Stimulated activated CD8-positive, alpha-beta memory T cell treated with anti-CD3 and anti-CD28 coated beads, Interleukin-4, amount 100 ng/mL, for 1 hour (primary cell): ENCODE data around the gene SLC22A7.

Experiments used
- DNase-seq, 2 donors: peaks; one replicate each; pipeline ENCODE4 v3.0.0-alpha.2; 2020; ENCODE audit warnings: low read depth in 2 of 2, low spot score in 1 of 2

SLC22A7 gene

GRCh38 chr6:43282636-43283513 is 15.2 kb upstream of the SLC22A7 start:
- DNase-seq: no peak

DNA sequence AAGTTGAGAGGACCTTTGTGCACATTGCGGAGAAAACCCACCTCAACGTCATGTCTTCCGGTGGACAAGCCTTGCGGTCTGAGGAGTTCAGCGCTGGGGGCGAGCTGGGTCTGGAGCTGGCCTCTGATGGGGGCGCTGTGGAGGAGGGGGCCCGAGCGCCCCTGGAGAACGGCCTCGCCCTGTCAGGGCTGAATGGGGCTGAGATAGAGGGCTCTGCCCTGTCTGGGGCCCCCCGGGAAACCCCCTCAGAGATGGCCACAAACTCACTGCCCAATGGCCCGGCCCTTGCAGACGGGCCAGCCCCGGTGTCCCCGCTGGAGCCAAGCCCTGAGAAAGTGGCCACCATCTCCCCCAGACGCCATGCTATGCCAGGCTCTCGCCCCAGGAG is 14.6 kb upstream of the SLC22A7 start:
- no peak for DNase-seq

DNA sequence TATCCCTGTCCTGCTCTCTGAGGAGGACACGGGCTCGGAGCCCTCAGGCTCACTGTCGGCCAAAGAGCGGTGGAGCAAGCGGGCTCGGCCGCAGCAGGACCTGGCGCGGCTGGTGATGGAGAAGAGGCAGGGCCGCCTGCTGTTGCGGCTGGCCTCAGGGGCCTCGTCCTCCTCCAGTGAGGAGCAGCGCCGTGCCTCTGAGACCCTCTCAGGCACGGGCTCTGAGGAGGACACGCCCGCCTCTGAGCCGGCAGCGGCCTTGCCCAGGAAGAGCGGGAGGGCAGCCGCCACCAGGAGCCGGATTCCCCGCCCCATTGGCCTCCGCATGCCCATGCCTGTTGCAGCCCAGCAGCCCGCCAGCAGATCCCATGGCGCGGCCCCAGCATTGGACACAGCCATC is 14.2 kb upstream of the SLC22A7 start:
- no peak for DNase-seq

- DNase-seq: no peak
These were observed 12.9 kb upstream of the SLC22A7 start for GRCh38 chr6:43284991-43285781.

GRCh38 chr6:43285832-43286231 is 12.2 kb upstream of the SLC22A7 start:
- no peak for DNase-seq

- no peak for DNase-seq
These were observed 11.5 kb upstream of the SLC22A7 start for GRCh38 chr6:43286456-43286979.

GRCh38 chr6:43286980-43287716 is 10.9 kb upstream of the SLC22A7 start:
- no peak for DNase-seq

GRCh38 chr6:43287717-43288679 is 10.1 kb upstream of the SLC22A7 start:
- no peak for DNase-seq

DNA sequence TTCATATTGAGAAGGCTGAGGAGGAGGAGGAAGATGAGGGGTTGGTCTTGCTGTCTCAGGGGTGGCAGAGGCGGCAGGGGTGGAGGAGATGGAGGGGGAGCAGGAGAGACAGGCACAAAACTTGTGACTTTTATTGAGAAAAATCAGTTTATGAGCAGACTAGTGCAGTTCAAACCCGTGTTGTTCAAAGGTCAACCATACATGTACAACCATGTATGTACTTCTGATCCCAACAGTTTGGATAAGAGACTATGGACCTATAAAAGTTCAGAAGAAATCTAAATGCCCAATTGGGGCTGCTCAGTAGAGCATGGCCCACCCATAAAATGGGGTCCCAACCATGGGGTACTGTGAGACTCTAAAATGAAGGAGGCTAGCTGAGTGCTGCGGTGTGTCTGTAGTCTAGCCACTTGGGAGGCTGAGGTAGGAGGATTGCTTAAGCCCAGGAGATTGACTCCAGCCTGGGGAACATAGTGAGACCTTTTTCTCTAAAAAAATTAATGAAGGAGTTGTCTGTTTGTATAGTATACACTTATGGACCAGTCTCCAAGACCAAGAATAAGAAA is 7.6 kb upstream of the SLC22A7 start:
- no peak for DNase-seq

DNA sequence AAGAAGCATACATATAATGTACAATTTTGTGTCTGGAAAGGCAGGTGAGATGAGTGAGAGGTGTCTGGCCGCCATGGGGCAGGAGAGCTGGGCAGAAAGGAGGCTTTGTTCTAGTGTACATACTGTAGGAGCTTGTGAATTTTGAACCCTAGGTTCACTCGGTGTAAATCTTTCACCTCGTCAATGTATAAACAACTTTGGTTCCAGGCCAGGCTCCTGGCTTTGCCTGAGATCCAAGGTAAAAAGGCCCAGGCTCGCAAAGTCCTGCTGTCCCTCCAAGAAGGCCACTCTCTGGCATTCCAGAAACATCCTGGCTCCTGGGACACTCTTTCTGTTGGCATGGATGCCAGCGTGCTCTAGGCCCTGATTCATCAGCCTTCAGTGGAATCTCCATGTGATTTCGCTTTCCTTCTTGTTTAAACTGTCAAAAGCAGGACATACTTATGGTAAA is 7.1 kb upstream of the SLC22A7 start:
- DNase-seq: no peak

DNA sequence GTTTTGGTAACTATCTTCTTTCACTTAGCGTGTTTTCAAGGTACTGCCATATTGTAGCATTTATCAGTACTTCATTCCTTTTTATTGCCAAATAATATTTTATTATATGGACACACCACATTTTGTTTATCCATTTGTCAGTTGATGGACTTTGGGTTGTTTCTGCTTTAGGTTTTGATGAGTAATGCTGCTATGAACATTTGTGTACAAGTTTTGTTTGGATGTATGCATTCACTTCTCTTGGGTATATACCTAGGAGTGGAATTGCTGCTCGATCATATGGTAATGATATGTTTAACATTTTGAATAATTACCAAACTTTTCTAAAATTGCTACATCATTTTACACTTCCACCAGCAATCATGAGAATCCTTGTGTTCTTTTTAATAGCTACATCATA is 6.4 kb upstream of the SLC22A7 start:
- DNase-seq: no peak

- no peak for DNase-seq
These were observed 5.7 kb upstream of the SLC22A7 start for GRCh38 chr6:43292341-43292740.

DNA sequence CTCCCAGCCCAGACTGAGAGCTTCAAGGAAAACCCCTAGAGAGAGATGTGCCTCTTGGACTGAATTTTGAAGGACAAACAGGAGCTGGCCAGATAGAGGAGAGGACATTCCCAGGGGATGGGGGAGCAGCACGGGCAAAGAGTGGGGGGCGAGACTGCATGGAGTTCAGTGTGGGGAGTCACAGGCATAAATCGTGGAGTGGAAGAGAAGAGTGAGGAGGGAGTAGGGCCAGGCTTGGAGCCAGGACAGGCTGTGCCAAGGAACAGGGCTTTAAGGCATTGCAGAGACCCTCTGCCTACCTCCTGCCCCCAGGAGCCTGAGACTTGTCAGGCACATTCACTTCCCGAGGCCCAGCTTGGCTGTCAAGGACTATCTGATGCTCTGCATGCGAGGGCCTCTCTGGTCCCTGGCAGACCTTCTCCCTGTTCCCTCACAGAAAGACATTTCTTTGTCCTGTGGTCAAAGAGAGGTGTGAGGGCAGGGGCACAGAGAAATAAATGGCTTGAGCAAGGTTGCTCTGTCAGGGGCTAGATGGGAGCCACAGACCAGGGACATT is 5.2 kb upstream of the SLC22A7 start:
- no peak for DNase-seq

GRCh38 chr6:43293698-43294097 is 4.4 kb upstream of the SLC22A7 start:
- DNase-seq: no peak

GRCh38 chr6:43294536-43294935 is 3.5 kb upstream of the SLC22A7 start:
- no peak for DNase-seq

DNA sequence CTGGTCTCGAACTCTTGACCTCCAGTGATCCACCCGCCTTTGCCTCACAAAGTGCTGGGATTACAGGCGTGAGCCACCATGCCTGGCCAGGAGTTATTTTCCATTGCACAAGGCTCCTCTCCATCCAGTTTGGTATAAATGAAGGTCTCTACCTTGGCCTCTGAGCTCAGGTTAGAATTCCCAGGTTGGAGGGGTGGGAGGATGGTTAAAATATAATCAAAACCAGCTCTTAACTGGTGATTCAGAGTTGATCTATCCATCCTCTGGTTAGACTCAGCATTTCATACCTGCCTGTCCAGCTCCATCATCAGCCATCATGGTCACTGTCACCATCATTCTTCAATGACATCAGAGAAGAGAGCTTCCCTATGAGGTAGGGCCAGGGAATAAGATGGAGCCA is 2.6 kb upstream of the SLC22A7 start:
- DNase-seq: no peak

GRCh38 chr6:43296780-43297497 is 1.1 kb upstream of the SLC22A7 start:
- no peak for DNase-seq

GRCh38 chr6:43298565-43299337 is 691 bp downstream of the SLC22A7 start:
- DNase-seq: no peak
